Measurements from ENCODE around the gene SLC22A7. TPM values are rescaled to one million over a fixed set of nuclear protein-coding genes. Genes with fewer than 3 reads are reported as not detected.

Gene SLC22A7
- total RNA-seq, 1 donor from 2014 or later = not detected

DNA sequence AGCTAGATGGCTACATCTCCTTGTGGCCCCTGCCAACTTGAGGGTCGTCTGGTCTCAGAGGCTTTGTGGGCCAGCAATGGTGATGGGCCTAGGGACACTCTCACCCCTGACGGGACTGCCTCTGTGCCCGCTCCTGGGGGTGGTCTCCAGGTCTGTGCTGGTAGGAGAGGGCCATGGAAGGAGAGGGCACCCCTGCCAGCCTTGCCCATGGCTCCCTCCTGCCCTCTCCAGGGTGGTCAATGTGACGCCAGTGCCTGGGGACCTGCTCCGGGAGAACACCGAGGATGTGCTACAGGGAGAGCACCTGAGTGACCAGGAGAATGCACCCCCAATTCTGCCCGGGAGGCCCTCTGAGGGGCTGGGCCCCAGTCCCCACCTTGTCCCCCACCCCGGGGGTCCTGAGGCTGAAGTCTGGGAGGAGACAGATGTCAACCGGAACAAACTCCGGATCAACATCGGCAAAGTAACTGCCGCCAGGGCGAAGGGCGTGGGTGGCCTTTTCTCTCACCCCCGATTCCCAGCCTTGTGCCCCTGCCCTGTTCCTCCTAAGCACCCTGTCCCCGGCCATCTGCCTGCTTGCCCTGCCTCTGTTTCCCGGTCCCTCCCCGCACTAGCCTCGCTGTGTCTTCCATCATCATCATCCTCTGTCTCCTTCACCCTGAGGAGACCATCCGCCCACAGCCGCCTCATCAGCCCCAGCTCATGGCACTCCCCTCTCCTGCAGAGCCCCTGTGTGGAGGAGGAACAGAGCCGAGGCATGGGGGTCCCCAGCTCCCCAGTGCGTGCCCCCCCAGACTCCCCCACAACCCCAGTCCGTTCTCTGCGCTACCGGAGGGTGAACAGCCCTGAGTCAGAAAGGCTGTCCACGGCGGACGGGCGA is 39.0 kb upstream of the SLC22A7 start:
- H3K4me1 Mint-ChIP-seq = peaks cover 4% of the 10 kb centered on the region
- no peaks in the 10 kb centered on the region for H3K9me3 Mint-ChIP-seq
- H3K36me3 Mint-ChIP-seq = no peaks in the 10 kb centered on the region
- no peak overlapping the region for H3K27ac Mint-ChIP-seq
- no peak for DNase-seq (ENCODE audit: low spot score in 2 of 2, unreplicated experiment in 2 of 2)
- no peak overlapping the region for H3K4me3 Mint-ChIP-seq
- no peak for TF ChIP-seq CTCF (IDR thresholded peaks at IDR 0.05; ENCODE audit: unreplicated experiment)
- peaks cover 2% of the 10 kb centered on the region for H3K27me3 Mint-ChIP-seq (ENCODE audit: low read depth)

DNA sequence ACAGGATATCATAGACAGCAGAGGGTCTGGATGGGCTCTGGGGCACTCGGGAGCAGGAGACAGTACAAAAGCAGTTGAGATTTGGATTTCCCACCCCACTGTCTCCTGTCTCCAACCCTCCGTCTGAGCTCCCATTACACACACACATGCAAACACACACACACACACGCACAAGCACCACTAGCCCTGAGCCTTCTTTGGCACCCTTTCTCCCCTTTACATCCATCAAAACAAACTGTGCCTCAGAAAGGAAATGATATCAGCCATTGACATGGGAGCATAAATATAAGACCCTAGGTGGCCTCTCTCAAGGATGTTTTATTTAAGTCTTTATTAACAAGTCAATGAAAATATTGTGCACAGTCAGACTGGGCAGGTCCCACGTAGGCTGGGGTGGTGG is 37.3 kb upstream of the SLC22A7 start:
- Mint-ChIP-seq H3K27me3 (ENCODE audit: low read depth) (peaks cover under 1% of the 10 kb centered on the region), H3K9me3 (no peaks in the 10 kb centered on the region), H3K27ac (no peak overlapping the region), H3K4me1 (peaks cover 1% of the 10 kb centered on the region), H3K36me3 (no peaks in the 10 kb centered on the region), H3K4me3 (no peak overlapping the region)
- no peak for TF ChIP-seq CTCF (IDR thresholded peaks at IDR 0.05; ENCODE audit: unreplicated experiment)
- DNase-seq (ENCODE audit: low spot score in 2 of 2, unreplicated experiment in 2 of 2) = no peak

GRCh38 chr6:43261198-43261597 is 36.9 kb upstream of the SLC22A7 start:
- H3K36me3 Mint-ChIP-seq = no peaks in the 10 kb centered on the region
- no peaks in the 10 kb centered on the region for H3K9me3 Mint-ChIP-seq
- H3K27ac Mint-ChIP-seq = no peak overlapping the region
- H3K4me1 Mint-ChIP-seq = no peaks in the 10 kb centered on the region
- no peak for TF ChIP-seq CTCF (IDR thresholded peaks at IDR 0.05; ENCODE audit: unreplicated experiment)
- H3K27me3 Mint-ChIP-seq (ENCODE audit: low read depth) = no peaks in the 10 kb centered on the region
- DNase-seq (ENCODE audit: low spot score in 2 of 2, unreplicated experiment in 2 of 2) = no peak
- no peak overlapping the region for H3K4me3 Mint-ChIP-seq

DNA sequence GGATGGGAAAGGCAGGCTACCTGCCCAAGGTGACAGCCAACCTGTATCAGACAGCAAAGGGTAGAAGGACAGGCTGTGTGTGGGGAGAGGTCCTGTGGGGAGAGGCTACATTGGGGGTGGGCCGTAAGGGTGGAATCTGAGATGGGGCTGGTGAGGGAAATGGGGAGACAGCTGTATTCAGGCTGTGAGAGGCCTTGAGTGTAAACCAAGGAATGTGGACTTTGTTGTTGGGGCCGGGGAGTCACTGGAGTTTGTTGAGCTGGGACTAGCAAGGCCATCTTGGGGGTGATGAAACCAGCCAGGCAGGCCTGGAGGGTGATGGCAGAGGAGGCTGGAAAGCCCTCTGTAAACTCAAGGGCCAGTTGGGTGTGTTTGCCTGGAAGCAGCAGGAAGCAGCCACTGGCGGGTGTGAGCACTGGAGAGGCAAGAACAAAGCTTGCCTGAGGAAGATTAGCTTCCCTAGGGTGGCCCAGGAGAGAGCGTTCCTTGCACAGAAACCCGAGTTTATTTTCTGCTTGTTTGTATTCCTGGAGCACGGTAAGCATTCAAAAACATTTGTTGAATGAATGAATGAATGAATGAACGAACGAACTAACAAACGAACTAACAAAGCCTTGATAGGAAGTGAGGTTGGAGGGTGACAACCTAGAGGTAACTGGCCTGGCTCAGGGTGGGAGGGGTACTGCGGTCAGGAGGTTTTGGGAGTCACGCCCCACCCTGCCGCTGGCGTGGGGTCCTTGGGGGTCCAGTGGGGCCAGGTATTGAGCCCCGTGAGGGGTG is 35.9 kb upstream of the SLC22A7 start:
- Mint-ChIP-seq H3K4me1 (no peaks in the 10 kb centered on the region), H3K36me3 (no peaks in the 10 kb centered on the region), H3K4me3 (no peak overlapping the region), H3K27me3 (ENCODE audit: low read depth) (no peaks in the 10 kb centered on the region), H3K27ac (no peak overlapping the region), H3K9me3 (no peaks in the 10 kb centered on the region)
- no peak for TF ChIP-seq CTCF (IDR thresholded peaks at IDR 0.05; ENCODE audit: unreplicated experiment)
- DNase-seq (ENCODE audit: low spot score in 2 of 2, unreplicated experiment in 2 of 2) = no peak

DNA sequence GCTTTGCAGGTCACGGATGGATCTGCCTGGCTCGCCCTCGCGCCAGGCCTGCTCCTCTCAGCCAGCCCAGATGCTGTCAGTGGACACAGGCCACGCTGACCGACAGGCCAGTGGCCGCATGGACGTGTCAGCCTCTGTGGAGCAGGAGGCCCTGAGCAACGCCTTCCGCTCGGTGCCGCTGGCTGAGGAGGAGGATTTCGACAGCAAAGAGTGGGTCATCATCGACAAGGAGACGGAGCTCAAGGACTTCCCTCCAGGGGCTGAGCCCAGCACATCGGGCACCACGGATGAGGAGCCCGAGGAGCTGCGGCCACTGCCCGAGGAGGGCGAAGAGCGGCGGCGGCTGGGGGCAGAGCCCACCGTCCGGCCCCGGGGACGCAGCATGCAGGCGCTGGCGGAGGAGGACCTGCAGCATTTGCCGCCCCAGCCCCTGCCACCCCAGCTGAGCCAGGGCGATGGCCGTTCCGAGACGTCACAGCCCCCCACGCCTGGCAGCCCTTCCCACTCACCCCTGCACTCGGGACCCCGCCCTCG is 35.2 kb upstream of the SLC22A7 start:
- Mint-ChIP-seq H3K36me3 (no peaks in the 10 kb centered on the region), H3K27me3 (ENCODE audit: low read depth) (peaks cover 6% of the 10 kb centered on the region), H3K9me3 (no peaks in the 10 kb centered on the region), H3K4me1 (peaks cover 6% of the 10 kb centered on the region), H3K4me3 (no peak overlapping the region), H3K27ac (no peak overlapping the region)
- TF ChIP-seq CTCF (IDR thresholded peaks at IDR 0.05; ENCODE audit: unreplicated experiment) = no peak
- no peak for DNase-seq (ENCODE audit: low spot score in 2 of 2, unreplicated experiment in 2 of 2)

Data from mesothelial cell of epicardium (in vitro differentiated cells).